Smooth muscle cell (in vitro differentiated cells): ENCODE data around the gene MRPL14. TPM values are rescaled to one million over a fixed set of nuclear protein-coding genes. Genes with fewer than 3 reads are reported as not detected.

Source experiments
- DNase-seq: peaks from one replicate; lab custom pipeline; 2025; ENCODE audit not compliant: unreplicated experiment; lab: John Stamatoyannopoulos, UW
- H2AFZ ChIP-seq: fragments of 200-600 bp; sonication (generic); 2 replicates; pipeline ENCODE4 v1.6.0; 2016; ENCODE audit warnings: antibody characterized with exemption, low read depth, mild to moderate bottlenecking
- H3F3A ChIP-seq: fragments of 200-600 bp; sonication (generic); 2 replicates; pipeline ENCODE4 v1.6.0; 2017; ENCODE audit warnings: antibody characterized with exemption, low read depth
- H3K27ac ChIP-seq: fragments of 200-600 bp; sonication (generic); 2 replicates; pipeline ENCODE4 v1.5.1; 2016; ENCODE audit warnings: low read depth, mild to moderate bottlenecking
- H3K27me3 ChIP-seq: fragments of 200-600 bp; sonication (generic); 2 replicates; pipeline ENCODE4 v1.6.1; 2016; ENCODE audit warnings: low read depth, mild to moderate bottlenecking
- H3K36me3 ChIP-seq: fragments of 200-600 bp; sonication (generic); 2 replicates; pipeline ENCODE4 v1.5.1; 2016; ENCODE audit warnings: low read depth
- H3K4me1 ChIP-seq: fragments of 200-600 bp; sonication (generic); 2 replicates; pipeline ENCODE4 v1.5.1; 2016; ENCODE audit warnings: low read depth
- H3K4me2 ChIP-seq: fragments of 200-600 bp; sonication (generic); 2 replicates; pipeline ENCODE4 v1.6.0; 2016; ENCODE audit warnings: mild to moderate bottlenecking
- H3K4me3 ChIP-seq: fragments of 200-600 bp; sonication (generic); 2 replicates; pipeline ENCODE4 v1.5.1; 2016; ENCODE audit warnings: mild to moderate bottlenecking
- H3K79me2 ChIP-seq: fragments of 200-600 bp; sonication (generic); 2 replicates; pipeline ENCODE4 v1.6.0; 2016; ENCODE audit warnings: low read depth, mild to moderate bottlenecking
- H3K9ac ChIP-seq: fragments of 200-600 bp; sonication (generic); 2 replicates; pipeline ENCODE4 v1.6.0; 2016; ENCODE audit warnings: low read depth
- H3K9me3 ChIP-seq: fragments of 200-600 bp; sonication (generic); replicated peaks from 2 replicates; pipeline ENCODE4 v1.5.1; 2016; ENCODE audit warnings: low read depth
- H4K20me1 ChIP-seq: fragments of 200-600 bp; sonication (generic); 2 replicates; pipeline ENCODE4 v1.6.0; 2016; ENCODE audit warnings: low read depth
- CTCF ChIP-seq: fragments of 200-600 bp; sonication (generic); IDR thresholded peaks from 2 replicates; pipeline ENCODE4 v1.5.1; 2017; ENCODE audit warnings: borderline replicate concordance, mild to moderate bottlenecking, antibody characterized with exemption; ENCODE audit not compliant: insufficient read depth, poor library complexity, severe bottlenecking
- WGBS: methylation state at CpG from one replicate; pipeline ENCODE4 v1.1.7; 2016; ENCODE audit warnings: low lambda C conversion rate; 5-methylcytosine and 5-hydroxymethylcytosine counted together
- polyA plus RNA-seq: library from polyadenylated mRNA; unstranded; fragments of >200 nt; fragmentation: Nextera tagmentation; extraction: Ambion mirVana; gene quantifications from 2 replicates; pipeline ENCODE4 v1.2.1, GENCODE V29; 2016
- total RNA-seq: library from RNA; depleted of rRNA; stranded (reverse); fragments of >200 nt; gene quantifications from 2 replicates; pipeline ENCODE4 v1.2.3, GENCODE V29; 2014

Gene MRPL14
- total and polyA plus RNA-seq, 2 experiments from 2014 or later = 53.4 to 97.9 TPM

GRCh38 chr6:44171899-44172546 lies 44.8 kb upstream of the MRPL14 start:
- Histone ChIP-seq H3K27me3 (peaks cover 4% of the 10 kb centered on the region), H3K4me1 (no peaks in the 10 kb centered on the region), H4K20me1 (no peaks in the 10 kb centered on the region), H3K27ac (no peak overlapping the region), H3K9me3 (no peaks in the 10 kb centered on the region), H3K79me2 (no peaks in the 10 kb centered on the region), H3K4me3 (no peak overlapping the region), H3K4me2 (no peak overlapping the region), H3K9ac (no peak overlapping the region), H3F3A (no peaks in the 10 kb centered on the region), H3K36me3 (no peaks in the 10 kb centered on the region), H2AFZ (no peak overlapping the region)
- TF ChIP-seq CTCF = no peak
- WGBS = 83% methylated on average over 12 of the region's 12 CpGs
- no peak for DNase-seq

- Histone ChIP-seq H3F3A (no peaks in the 10 kb centered on the region), H3K9me3 (no peaks in the 10 kb centered on the region), H3K9ac (no peak overlapping the region), H2AFZ (no peak overlapping the region), H4K20me1 (no peaks in the 10 kb centered on the region), H3K27ac (no peak overlapping the region), H3K36me3 (no peaks in the 10 kb centered on the region), H3K79me2 (no peaks in the 10 kb centered on the region), H3K4me3 (no peak overlapping the region), H3K4me1 (no peaks in the 10 kb centered on the region), H3K27me3 (peaks cover 4% of the 10 kb centered on the region), H3K4me2 (no peak overlapping the region)
- TF ChIP-seq CTCF = no peak
- DNase-seq = no peak
- WGBS = 87% methylated on average over 10 of the region's 10 CpGs
Measured at GRCh38 chr6:44169886-44170570, 42.8 kb upstream of the MRPL14 start.

GRCh38 chr6:44169154-44169553 lies 41.9 kb upstream of the MRPL14 start:
- Histone ChIP-seq H3K4me2 (no peak overlapping the region), H3K4me3 (no peak overlapping the region), H3K36me3 (no peaks in the 10 kb centered on the region), H3K9me3 (no peaks in the 10 kb centered on the region), H3K27me3 (peaks cover 4% of the 10 kb centered on the region), H3K79me2 (no peaks in the 10 kb centered on the region), H3K4me1 (no peaks in the 10 kb centered on the region), H3K27ac (no peak overlapping the region), H2AFZ (no peak overlapping the region), H3K9ac (no peak overlapping the region), H3F3A (no peaks in the 10 kb centered on the region), H4K20me1 (no peaks in the 10 kb centered on the region)
- no peak for DNase-seq
- no peak for TF ChIP-seq CTCF
- WGBS = 89% methylated on average over 9 of the region's 9 CpGs
